ENCODE data around the gene ZBTB7A.

DNA sequence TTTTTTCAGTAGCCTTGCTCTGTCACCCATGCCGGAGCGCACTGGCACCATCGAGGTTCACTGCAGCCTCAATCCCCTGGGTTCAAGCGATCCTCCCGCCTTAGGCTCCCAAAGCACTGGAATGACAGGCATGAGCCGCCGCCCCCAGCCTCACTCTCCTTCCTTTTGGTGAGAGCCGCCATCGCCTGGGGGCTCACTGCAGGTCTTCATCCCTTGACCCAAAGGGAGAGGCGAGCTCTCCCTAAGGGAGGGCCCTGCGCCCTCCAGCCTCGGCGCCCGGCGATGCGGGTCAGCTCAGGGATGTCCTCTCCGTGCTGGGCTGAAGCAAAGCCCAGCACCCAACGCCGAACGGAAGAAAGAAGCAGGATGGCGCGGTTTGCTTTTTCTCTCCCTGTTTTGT, 23.2 kb upstream of the ZBTB7A start:
- TF ChIP-seq, protein P1, sequence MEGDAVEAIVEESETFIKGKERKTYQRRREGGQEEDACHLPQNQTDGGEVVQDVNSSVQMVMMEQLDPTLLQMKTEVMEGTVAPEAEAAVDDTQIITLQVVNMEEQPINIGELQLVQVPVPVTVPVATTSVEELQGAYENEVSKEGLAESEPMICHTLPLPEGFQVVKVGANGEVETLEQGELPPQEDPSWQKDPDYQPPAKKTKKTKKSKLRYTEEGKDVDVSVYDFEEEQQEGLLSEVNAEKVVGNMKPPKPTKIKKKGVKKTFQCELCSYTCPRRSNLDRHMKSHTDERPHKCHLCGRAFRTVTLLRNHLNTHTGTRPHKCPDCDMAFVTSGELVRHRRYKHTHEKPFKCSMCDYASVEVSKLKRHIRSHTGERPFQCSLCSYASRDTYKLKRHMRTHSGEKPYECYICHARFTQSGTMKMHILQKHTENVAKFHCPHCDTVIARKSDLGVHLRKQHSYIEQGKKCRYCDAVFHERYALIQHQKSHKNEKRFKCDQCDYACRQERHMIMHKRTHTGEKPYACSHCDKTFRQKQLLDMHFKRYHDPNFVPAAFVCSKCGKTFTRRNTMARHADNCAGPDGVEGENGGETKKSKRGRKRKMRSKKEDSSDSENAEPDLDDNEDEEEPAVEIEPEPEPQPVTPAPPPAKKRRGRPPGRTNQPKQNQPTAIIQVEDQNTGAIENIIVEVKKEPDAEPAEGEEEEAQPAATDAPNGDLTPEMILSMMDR (IDR thresholded peaks at IDR 0.05): no peak
- no peak for TF ChIP-seq POLR2A (IDR thresholded peaks at IDR 0.05)
